GM12864 (cell line): Measurements from ENCODE around the gene NINL.

Experiments
- DNase-seq: peaks from one replicate; pipeline ENCODE4 v3.0.0-alpha.2; 2011; ENCODE audit warnings: low read depth
- H3K4me3 ChIP-seq: 2 replicates; pipeline ENCODE4 v1.5.1; 2011; ENCODE audit warnings: mild to moderate bottlenecking, low read depth, low read length, control low read depth
- CTCF ChIP-seq: IDR thresholded peaks from 2 replicates; pipeline ENCODE4 v1.5.1; 2011; ENCODE audit warnings: low read depth, mild to moderate bottlenecking, moderate library complexity, low read length, control low read depth, inconsistent platforms; ENCODE audit errors: missing control alignments

The NINL gene

DNA sequence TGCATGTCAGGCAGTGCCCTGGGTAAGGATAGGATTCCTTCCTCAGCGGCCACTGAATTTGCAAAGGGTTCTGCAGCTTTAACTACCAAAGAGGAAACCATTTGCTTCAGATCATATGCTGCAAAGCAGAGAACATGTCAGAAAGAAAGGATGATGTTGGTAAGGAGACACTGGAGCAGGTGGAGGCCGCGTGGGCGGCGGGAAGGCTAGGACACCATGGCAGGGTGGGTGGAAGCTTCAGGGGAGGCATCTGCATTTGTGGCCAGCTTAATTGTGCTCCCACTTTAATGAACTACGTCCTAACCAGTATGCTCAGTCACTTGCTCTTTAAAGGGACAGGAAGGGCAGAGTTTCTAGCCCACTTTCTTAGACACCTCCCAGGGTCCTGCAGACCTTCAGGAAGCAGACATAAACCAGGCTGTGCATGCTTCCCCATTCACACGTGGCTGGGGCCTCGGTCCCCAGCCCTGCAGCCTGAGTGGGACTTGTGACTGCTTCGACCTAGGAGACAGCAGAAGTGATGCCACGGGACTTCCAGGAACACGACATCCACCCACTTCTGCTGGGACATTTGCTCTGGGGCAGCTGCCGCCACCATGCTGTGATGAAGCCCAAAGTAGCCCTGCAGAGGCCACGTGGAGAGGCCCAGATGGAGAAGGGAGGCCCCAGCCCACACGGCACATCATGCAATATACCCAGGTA, 101.7 kb downstream of the NINL start:
- no peak for DNase-seq
- no peak for TF ChIP-seq CTCF
- H3K4me3 ChIP-seq, result no peak overlapping the region

GRCh38 chr20:25481918-25482253, 103.4 kb downstream of the NINL start:
- H3K4me3 ChIP-seq, result no peak overlapping the region
- no peak for DNase-seq
- no peak for TF ChIP-seq CTCF

- no peak for TF ChIP-seq CTCF
- DNase-seq, result no peak
- no peak overlapping the region for H3K4me3 ChIP-seq
Observed at GRCh38 chr20:25481235-25481917, 104.0 kb downstream of the NINL start.

GRCh38 chr20:25480797-25481196, 104.5 kb downstream of the NINL start:
- no peak for TF ChIP-seq CTCF
- no peak for DNase-seq
- no peak overlapping the region for H3K4me3 ChIP-seq

- TF ChIP-seq CTCF, result no peak
- no peak for DNase-seq
- H3K4me3 ChIP-seq, result no peak overlapping the region
Observed at GRCh38 chr20:25480156-25480555, 105.2 kb downstream of the NINL start.

GRCh38 chr20:25479638-25480037, 105.7 kb downstream of the NINL start:
- DNase-seq, result no peak
- no peak for TF ChIP-seq CTCF
- H3K4me3 ChIP-seq, result no peak overlapping the region
